Measurements from ENCODE around the gene SH3BP4. TPM values are rescaled to one million over a fixed set of nuclear protein-coding genes. Genes with fewer than 3 reads are reported as not detected.

Gene SH3BP4
- total RNA-seq, 2 experiments from 2014 or later: 0.06 TPM; not detected in 1

GRCh38 chr2:235088496-235088921 is 136.7 kb downstream of the SH3BP4 start:
- ChIA-PET CTCF (ENCODE audit: unreplicated experiment) (no interaction called here), POLR2A (no interaction called here)
- H3K4me2 ChIP-seq (ENCODE audit: low read length): no peak overlapping the region
- H2AFZ ChIP-seq (ENCODE audit: low read length): no peak overlapping the region
- intact Hi-C loops (cut with micrococcal nuclease; ENCODE audit: unreplicated experiment): no loop called here
- no peaks in the 10 kb centered on the region for H3K9me2 ChIP-seq (ENCODE audit: insufficient read depth, low read length)
- no peaks in the 10 kb centered on the region for H4K20me1 ChIP-seq (ENCODE audit: insufficient read depth, low read length)
- H3K9me3 ChIP-seq (ENCODE audit: low read length): no peaks in the 10 kb centered on the region
- H3K4me1 ChIP-seq (ENCODE audit: insufficient read depth, low read length, poor library complexity, severe bottlenecking): no peaks in the 10 kb centered on the region
- H3K79me2 ChIP-seq (ENCODE audit: insufficient read depth, low read depth, low read length): no peaks in the 10 kb centered on the region
- H3K36me3 ChIP-seq (ENCODE audit: insufficient read depth, low read length): no peaks in the 10 kb centered on the region
- H3K4me3 ChIP-seq (ENCODE audit: low read depth, low read length, poor library complexity, severe bottlenecking): no peak overlapping the region
- no peak overlapping the region for H3K27ac ChIP-seq (ENCODE audit: low read depth, low read length, poor library complexity, severe bottlenecking)
- TF ChIP-seq EZH2phosphoT487 (IDR thresholded peaks at IDR 0.05; ENCODE audit: borderline replicate concordance, low read depth, low read length) (no peak), CTCF (conservative IDR thresholded peaks at IDR 0.05; ENCODE audit: low read length) (no peak)
- no TSS peak for BruUV-seq (replicated peaks)
- no peak for DNase-seq (ENCODE audit: low spot score)

- H4K20me1 ChIP-seq (ENCODE audit: insufficient read depth, low read length): no peaks in the 10 kb centered on the region
- intact Hi-C loops (cut with micrococcal nuclease; ENCODE audit: unreplicated experiment): no loop called here
- no peaks in the 10 kb centered on the region for H3K79me2 ChIP-seq (ENCODE audit: insufficient read depth, low read depth, low read length)
- no peak overlapping the region for H3K4me3 ChIP-seq (ENCODE audit: low read depth, low read length, poor library complexity, severe bottlenecking)
- H2AFZ ChIP-seq (ENCODE audit: low read length): no peak overlapping the region
- no peaks in the 10 kb centered on the region for H3K4me1 ChIP-seq (ENCODE audit: insufficient read depth, low read length, poor library complexity, severe bottlenecking)
- H3K36me3 ChIP-seq (ENCODE audit: insufficient read depth, low read length): no peaks in the 10 kb centered on the region
- BruUV-seq (replicated peaks): no TSS peak
- H3K9me3 ChIP-seq (ENCODE audit: low read length): no peaks in the 10 kb centered on the region
- no peak overlapping the region for H3K27ac ChIP-seq (ENCODE audit: low read depth, low read length, poor library complexity, severe bottlenecking)
- no peak for DNase-seq (ENCODE audit: low spot score)
- no peaks in the 10 kb centered on the region for H3K9me2 ChIP-seq (ENCODE audit: insufficient read depth, low read length)
- TF ChIP-seq EZH2phosphoT487 (IDR thresholded peaks at IDR 0.05; ENCODE audit: borderline replicate concordance, low read depth, low read length): no peak
- no peak overlapping the region for H3K4me2 ChIP-seq (ENCODE audit: low read length)
- POLR2A ChIA-PET: no interaction called here
- CTCF ChIA-PET (ENCODE audit: unreplicated experiment): no interaction called here
Observed at GRCh38 chr2:235091421-235091820, 139.6 kb downstream of the SH3BP4 start.

- Histone ChIP-seq H3K4me2 (ENCODE audit: low read length) (no peak overlapping the region), H3K36me3 (ENCODE audit: insufficient read depth, low read length) (no peaks in the 10 kb centered on the region), H3K27ac (ENCODE audit: low read depth, low read length, poor library complexity, severe bottlenecking) (no peak overlapping the region), H2AFZ (ENCODE audit: low read length) (no peak overlapping the region), H3K4me1 (ENCODE audit: insufficient read depth, low read length, poor library complexity, severe bottlenecking) (no peaks in the 10 kb centered on the region), H3K79me2 (ENCODE audit: insufficient read depth, low read depth, low read length) (no peaks in the 10 kb centered on the region), H4K20me1 (ENCODE audit: insufficient read depth, low read length) (no peaks in the 10 kb centered on the region), H3K9me2 (ENCODE audit: insufficient read depth, low read length) (no peaks in the 10 kb centered on the region), H3K9me3 (ENCODE audit: low read length) (no peaks in the 10 kb centered on the region), H3K4me3 (ENCODE audit: low read depth, low read length, poor library complexity, severe bottlenecking) (no peak overlapping the region)
- ChIA-PET POLR2A (no interaction called here), CTCF (ENCODE audit: unreplicated experiment) (no interaction called here)
- intact Hi-C loops (cut with micrococcal nuclease; ENCODE audit: unreplicated experiment): no loop called here
- TF ChIP-seq CTCF (conservative IDR thresholded peaks at IDR 0.05; ENCODE audit: low read length) (no peak), EZH2phosphoT487 (IDR thresholded peaks at IDR 0.05; ENCODE audit: borderline replicate concordance, low read depth, low read length) (no peak)
- BruUV-seq (replicated peaks): no TSS peak
- no peak for DNase-seq (ENCODE audit: low spot score)
Observed at GRCh38 chr2:235091983-235092382, 140.2 kb downstream of the SH3BP4 start.
